Hepatocyte (in vitro differentiated cells): Measurements from ENCODE around the gene OMA1.

Experiments
- EZH2 ChIP-seq: fragments of 200-600 bp; sonication (generic); IDR thresholded peaks from 2 replicates; pipeline ENCODE4 v1.6.1; 2016; ENCODE audit warnings: antibody characterized with exemption, mild to moderate bottlenecking, borderline replicate concordance
- EZH2phosphoT487 ChIP-seq: fragments of 200-600 bp; sonication (generic); IDR thresholded peaks from one replicate; pipeline ENCODE4 v1.6.1; 2018; ENCODE audit warnings: antibody characterized with exemption, mild to moderate bottlenecking, low read depth, moderate library complexity; ENCODE audit not compliant: unreplicated experiment, severe bottlenecking
- TF ChIP-seq, protein P1 (sequence below): fragments of 200-600 bp; sonication (generic); IDR thresholded peaks from 2 replicates; pipeline ENCODE4 v1.5.1; 2016; ENCODE audit warnings: antibody characterized with exemption, mild to moderate bottlenecking; ENCODE audit not compliant: poor library complexity

GRCh38 chr1:58476179-58476578, 70.3 kb downstream of the OMA1 start:
- TF ChIP-seq EZH2phosphoT487 (no peak), EZH2 (no peak)
- TF ChIP-seq, protein P1, sequence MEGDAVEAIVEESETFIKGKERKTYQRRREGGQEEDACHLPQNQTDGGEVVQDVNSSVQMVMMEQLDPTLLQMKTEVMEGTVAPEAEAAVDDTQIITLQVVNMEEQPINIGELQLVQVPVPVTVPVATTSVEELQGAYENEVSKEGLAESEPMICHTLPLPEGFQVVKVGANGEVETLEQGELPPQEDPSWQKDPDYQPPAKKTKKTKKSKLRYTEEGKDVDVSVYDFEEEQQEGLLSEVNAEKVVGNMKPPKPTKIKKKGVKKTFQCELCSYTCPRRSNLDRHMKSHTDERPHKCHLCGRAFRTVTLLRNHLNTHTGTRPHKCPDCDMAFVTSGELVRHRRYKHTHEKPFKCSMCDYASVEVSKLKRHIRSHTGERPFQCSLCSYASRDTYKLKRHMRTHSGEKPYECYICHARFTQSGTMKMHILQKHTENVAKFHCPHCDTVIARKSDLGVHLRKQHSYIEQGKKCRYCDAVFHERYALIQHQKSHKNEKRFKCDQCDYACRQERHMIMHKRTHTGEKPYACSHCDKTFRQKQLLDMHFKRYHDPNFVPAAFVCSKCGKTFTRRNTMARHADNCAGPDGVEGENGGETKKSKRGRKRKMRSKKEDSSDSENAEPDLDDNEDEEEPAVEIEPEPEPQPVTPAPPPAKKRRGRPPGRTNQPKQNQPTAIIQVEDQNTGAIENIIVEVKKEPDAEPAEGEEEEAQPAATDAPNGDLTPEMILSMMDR: no peak
